HFF-Myc (cell line): ENCODE data around the gene DLG5.

ENCODE experiments used
- DNase-seq: peaks from one replicate; pipeline ENCODE4 v3.0.0-alpha.2; 2011; ENCODE audit warnings: low read depth; ENCODE audit errors: extremely low read depth
- H3K4me3 ChIP-seq: replicated peaks from 2 replicates; pipeline ENCODE4 v1.5.1; 2011; ENCODE audit warnings: low read depth, mild to moderate bottlenecking, control low read depth, low read length
- CTCF ChIP-seq: IDR thresholded peaks from 2 replicates; pipeline ENCODE4 v1.5.1; 2012; ENCODE audit warnings: mild to moderate bottlenecking, low read depth, low read length, control low read depth; ENCODE audit errors: missing control alignments

DLG5 gene

GRCh38 chr10:77971804-77972144 is 45.2 kb upstream of the DLG5 start:
- H3K4me3 ChIP-seq = no peak overlapping the region
- TF ChIP-seq CTCF = no peak
- DNase-seq = no peak

- peak; percentile 98 for DNase-seq
- TF ChIP-seq CTCF = no peak
- H3K4me3 ChIP-seq = no peak overlapping the region
Measured at GRCh38 chr10:77970869-77971803, 44.6 kb upstream of the DLG5 start.

- no peak overlapping the region for H3K4me3 ChIP-seq
- DNase-seq = no peak
Measured at GRCh38 chr10:77969114-77969513, 42.6 kb upstream of the DLG5 start.

GRCh38 chr10:77967611-77968022 is 41.1 kb upstream of the DLG5 start:
- no peak overlapping the region for H3K4me3 ChIP-seq
- TF ChIP-seq CTCF = no peak
- no peak for DNase-seq

More at GRCh38 chr10:77969114-77969513, 42.6 kb upstream of the DLG5 start:
- TF ChIP-seq CTCF = no peak

- peak; percentile 75 for DNase-seq
- no peak overlapping the region for H3K4me3 ChIP-seq
- no peak for TF ChIP-seq CTCF
Measured at GRCh38 chr10:77965294-77965693, 38.7 kb upstream of the DLG5 start.

GRCh38 chr10:77964811-77965210 is 38.3 kb upstream of the DLG5 start:
- no peak for TF ChIP-seq CTCF
- no peak overlapping the region for H3K4me3 ChIP-seq
- no peak for DNase-seq

GRCh38 chr10:77963901-77964300 is 37.3 kb upstream of the DLG5 start:
- no peak for DNase-seq

More at GRCh38 chr10:77963901-77964300, 37.3 kb upstream of the DLG5 start:
- no peak for TF ChIP-seq CTCF
- no peak overlapping the region for H3K4me3 ChIP-seq
